Left lung (tissue), 8 donors: ENCODE measurements around the gene ACTG1. TPM values are rescaled to one million over a fixed set of nuclear protein-coding genes. Genes with fewer than 3 reads are reported as not detected.

Experiments
- polyA plus RNA-seq, 6 donors: library from polyadenylated mRNA; unstranded; fragments of 120-200 nt; gene quantifications; one replicate each; pipeline ENCODE4 v1.2.1, GENCODE V29; 2013; ENCODE audit not compliant: insufficient read length in 6 of 6
- total RNA-seq, 2 donors: library from RNA; stranded (reverse); fragmentation: NEBNext Ultra II Directional; extraction: Animal tissue kit (Norgen Biotek cat#: 25700); gene quantifications; one replicate each; pipeline ENCODE4 v1.2.1, GENCODE V29; 2021
- donor health status: DM: no; HTN: yes; CAD: no.
- donor health status: DM: no; HTN: no; CAD: no.

ACTG1 gene
- total and polyA plus RNA-seq, 8 donors = 2,385 to 3,414 (median 2,872) TPM

Other genes starting within 250 kb of the ACTG1 start
- 100 to 1,000 TPM in 1 of 2 donors, 10 to 100 TPM in 1; 79.9 to 109 TPM for gene SLC38A10, start 217.5 kb downstream of the ACTG1 start, total RNA-seq
- 10 to 100 TPM; 48.4 to 96.6 (median 59.2) TPM for gene SLC38A10, start 217.5 kb downstream of the ACTG1 start, polyA plus RNA-seq
- gene BAHCC1, start 117.3 kb downstream of the ACTG1 start, total RNA-seq = 10 to 100 TPM; 13.6 to 19.8 TPM
- gene BAHCC1, start 117.3 kb downstream of the ACTG1 start, polyA plus RNA-seq = 10 to 100 TPM; 15.8 to 28.5 (median 23.6) TPM
- gene FSCN2, start 15.6 kb upstream of the ACTG1 start, total RNA-seq = 1 to 10 TPM; 2.1 to 3.4 TPM
- 1 to 10 TPM in 5 of 6 donors, under 1 TPM in 1; 0.92 to 2.4 (median 1.6) TPM for gene FSCN2, start 15.6 kb upstream of the ACTG1 start, polyA plus RNA-seq
- gene FAAP100, start 39.6 kb upstream of the ACTG1 start, total RNA-seq = 10 to 100 TPM; 28.1 to 28.4 TPM
- 10 to 100 TPM; 23.0 to 33.7 (median 28.0) TPM for gene FAAP100, start 39.6 kb upstream of the ACTG1 start, polyA plus RNA-seq
- 100 to 1,000 TPM in 1 of 2 donors, 10 to 100 TPM in 1; 95.3 to 122 TPM for gene NPLOC4, start 124.3 kb upstream of the ACTG1 start, total RNA-seq
- 10 to 100 TPM; 50.5 to 70.9 (median 53.1) TPM for gene NPLOC4, start 124.3 kb upstream of the ACTG1 start, polyA plus RNA-seq
- gene TSPAN10, start 124.4 kb upstream of the ACTG1 start, total RNA-seq = 1 to 10 TPM in 1 of 2 donors, under 1 TPM in 1; 0.52 to 1.6 TPM
- 1 to 10 TPM; 2.4 to 7.1 (median 4.2) TPM for gene TSPAN10, start 124.4 kb upstream of the ACTG1 start, polyA plus RNA-seq
- 1 to 10 TPM in 1 of 2 donors, under 1 TPM in 1; 0.24 to 1.3 TPM for gene PDE6G, start 143.7 kb upstream of the ACTG1 start, total RNA-seq
- gene PDE6G, start 143.7 kb upstream of the ACTG1 start, polyA plus RNA-seq = 1 to 10 TPM; 4.2 to 6.3 (median 5.0) TPM
- 10 to 100 TPM; 26.2 to 33.8 TPM for gene OXLD1, start 153.8 kb upstream of the ACTG1 start, total RNA-seq
- gene OXLD1, start 153.8 kb upstream of the ACTG1 start, polyA plus RNA-seq = 10 to 100 TPM in 4 of 6 donors, 1 to 10 TPM in 2; 8.9 to 15.1 (median 12.6) TPM
- 10 to 100 TPM; 15.4 to 19.9 TPM for gene CCDC137, start 153.9 kb upstream of the ACTG1 start, total RNA-seq
- gene CCDC137, start 153.9 kb upstream of the ACTG1 start, polyA plus RNA-seq = 10 to 100 TPM; 14.6 to 19.8 (median 15.4) TPM
- gene ARL16, start 171.0 kb upstream of the ACTG1 start, total RNA-seq = 10 to 100 TPM; 22.5 to 27.0 TPM
- gene ARL16, start 171.0 kb upstream of the ACTG1 start, polyA plus RNA-seq = 10 to 100 TPM; 41.3 to 48.1 (median 42.4) TPM
- gene HGS, start 171.2 kb upstream of the ACTG1 start, total RNA-seq = 100 to 1,000 TPM in 1 of 2 donors, 10 to 100 TPM in 1; 94.6 to 123 TPM
- gene HGS, start 171.2 kb upstream of the ACTG1 start, polyA plus RNA-seq = 10 to 100 TPM; 72.9 to 95.7 (median 83.2) TPM
- gene MRPL12, start 190.6 kb upstream of the ACTG1 start, total RNA-seq = 10 to 100 TPM; 45.0 to 72.2 TPM
- 10 to 100 TPM; 27.2 to 40.1 (median 31.6) TPM for gene MRPL12, start 190.6 kb upstream of the ACTG1 start, polyA plus RNA-seq
- gene SLC25A10, start 199.5 kb upstream of the ACTG1 start, total RNA-seq = 10 to 100 TPM; 11.1 to 20.2 TPM
- gene SLC25A10, start 199.5 kb upstream of the ACTG1 start, polyA plus RNA-seq = 10 to 100 TPM in 3 of 6 donors, 1 to 10 TPM in 3; 7.6 to 12.2 (median 9.8) TPM